Sigmoid colon (tissue), 7 donors: ENCODE measurements around the gene RBFOX2. TPM values are rescaled to one million over a fixed set of nuclear protein-coding genes. Genes with fewer than 3 reads are reported as not detected.

Experiments
- DNase-seq: peaks from one replicate; pipeline ENCODE4 v3.0.0-alpha.2; 2019
- H3K27ac ChIP-seq, 4 donors: fragments of 200-600 bp; sonication (generic); one replicate each; pipeline ENCODE4 v1.5.1; 2016 to 2019; ENCODE audit warnings: mild to moderate bottlenecking in 1 of 4
- H3K27me3 ChIP-seq, 3 donors: fragments of 200-600 bp; sonication (generic); one replicate each; pipeline ENCODE4 v1.5.1; 2019; ENCODE audit warnings: mild to moderate bottlenecking in 1 of 3
- H3K36me3 ChIP-seq, 4 donors: fragments of 200-600 bp; sonication (generic); one replicate each; pipeline ENCODE4 v1.5.1; 2016 to 2019
- H3K4me1 ChIP-seq, 4 donors: fragments of 200-600 bp; sonication (generic); one replicate each; pipeline ENCODE4 v1.5.1; 2017 to 2019
- H3K4me3 ChIP-seq, 4 donors: fragments of 200-600 bp; sonication (generic); one replicate each; pipeline ENCODE4 v1.5.1; 2017 to 2019; ENCODE audit warnings: mild to moderate bottlenecking in 2 of 4, moderate library complexity in 1 of 4
- H3K9me3 ChIP-seq, 4 donors: fragments of 200-600 bp in 3 of 4; sonication (generic) in 3 of 4; one replicate each; pipeline versions ENCODE4 v1.5.1 to v1.6.1; 2013 to 2019
- EP300 ChIP-seq, 4 donors: sonication (generic); formaldehyde crosslinking; IDR thresholded peaks; one replicate each; pipeline ENCODE4 v1.6.1; 2017; ENCODE audit warnings: antibody characterized with exemption in 4 of 4
- POLR2A ChIP-seq, 2 donors: fragments of 450-650 bp; IDR thresholded peaks; one replicate each; pipeline ENCODE4 v1.6.1; 2016; ENCODE audit warnings: antibody characterized with exemption in 2 of 2, mild to moderate bottlenecking in 2 of 2, moderate library complexity in 2 of 2
- POLR2AphosphoS5 ChIP-seq, 4 donors: sonication (generic); formaldehyde crosslinking; IDR thresholded peaks; one replicate each; pipeline ENCODE4 v1.6.1; 2017; ENCODE audit warnings: antibody characterized with exemption in 4 of 4
- WGBS, 2 donors: extraction: QIAGEN DNeasy Blood & Tissue Kit; methylation state at CpG; one replicate each; pipeline ENCODE4 v1.1.7; 2013; 5-methylcytosine and 5-hydroxymethylcytosine counted together
- intact Hi-C: fragments of 100-400 bp; cut with DNase I; formaldehyde crosslinking; loops from one replicate; pipeline ENCODE4 v1.15.1; 2023
- polyA plus RNA-seq, 3 donors: library from polyadenylated mRNA; stranded (reverse); fragments of 200-250 nt; gene quantifications; one replicate each; pipeline ENCODE4 v1.2.3, GENCODE V29; 2013
- total RNA-seq, 4 donors: library from RNA; depleted of rRNA; stranded (reverse); fragments of >200 nt; gene quantifications; one replicate each; pipeline ENCODE4 v1.1.0, GENCODE V29; 2016
- TF ChIP-seq, protein P1 (sequence below), 4 experiments: fragments of 450-650 bp in 3 of 4; fragments of 200-600 bp in 1 of 4; IDR thresholded peaks; one replicate each; pipeline ENCODE4 v1.5.1; 2016 to 2019; ENCODE audit warnings: antibody characterized with exemption in 4 of 4, mild to moderate bottlenecking in 3 of 4, moderate library complexity in 2 of 4
- donor health status: healthy with polysubstance abuse.
- donor health status: Bipolar disorder and iron deficiency.
- donor health status: healthy.

Gene RBFOX2
- total and polyA plus RNA-seq, 7 donors = 11.6 to 164 (median 138) TPM

DNA sequence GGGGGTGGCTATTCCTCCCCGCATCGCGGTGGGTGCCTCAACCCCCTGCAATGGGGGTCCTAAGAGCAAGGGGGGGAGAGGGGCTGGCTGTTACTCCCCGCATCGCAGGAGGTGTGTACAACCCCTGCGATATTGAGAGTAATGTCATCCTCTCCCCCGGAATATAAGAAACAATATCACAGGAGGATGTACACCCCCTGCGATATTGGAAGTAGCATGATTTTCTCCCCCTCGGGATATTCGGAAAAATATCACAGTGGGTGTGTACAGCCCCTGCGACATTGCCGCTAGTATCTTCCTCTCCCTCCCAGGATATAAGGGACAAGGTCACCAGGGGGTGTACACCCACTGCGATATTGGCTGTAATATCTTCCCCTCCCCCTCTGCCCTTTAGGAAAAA is 333.4 kb downstream of the RBFOX2 start:
- Histone ChIP-seq H3K4me1 (no peaks in the 10 kb centered on the region), H3K27ac (no peak overlapping the region), H3K27me3 (no peaks in the 10 kb centered on the region), H3K4me3 (no peak overlapping the region), H3K36me3 (no peaks in the 10 kb centered on the region), H3K9me3 (no peaks in the 10 kb centered on the region)
- intact Hi-C loops = no loop called here
- WGBS, 2 donors = 82 to 86% methylated on average over 13 of the region's 13 CpGs
- DNase-seq = no peak
- TF ChIP-seq POLR2AphosphoS5 (IDR thresholded peaks at IDR 0.05) (no peak), POLR2A (IDR thresholded peaks at IDR 0.05) (no peak), EP300 (IDR thresholded peaks at IDR 0.05) (no peak)
- TF ChIP-seq, protein P1, sequence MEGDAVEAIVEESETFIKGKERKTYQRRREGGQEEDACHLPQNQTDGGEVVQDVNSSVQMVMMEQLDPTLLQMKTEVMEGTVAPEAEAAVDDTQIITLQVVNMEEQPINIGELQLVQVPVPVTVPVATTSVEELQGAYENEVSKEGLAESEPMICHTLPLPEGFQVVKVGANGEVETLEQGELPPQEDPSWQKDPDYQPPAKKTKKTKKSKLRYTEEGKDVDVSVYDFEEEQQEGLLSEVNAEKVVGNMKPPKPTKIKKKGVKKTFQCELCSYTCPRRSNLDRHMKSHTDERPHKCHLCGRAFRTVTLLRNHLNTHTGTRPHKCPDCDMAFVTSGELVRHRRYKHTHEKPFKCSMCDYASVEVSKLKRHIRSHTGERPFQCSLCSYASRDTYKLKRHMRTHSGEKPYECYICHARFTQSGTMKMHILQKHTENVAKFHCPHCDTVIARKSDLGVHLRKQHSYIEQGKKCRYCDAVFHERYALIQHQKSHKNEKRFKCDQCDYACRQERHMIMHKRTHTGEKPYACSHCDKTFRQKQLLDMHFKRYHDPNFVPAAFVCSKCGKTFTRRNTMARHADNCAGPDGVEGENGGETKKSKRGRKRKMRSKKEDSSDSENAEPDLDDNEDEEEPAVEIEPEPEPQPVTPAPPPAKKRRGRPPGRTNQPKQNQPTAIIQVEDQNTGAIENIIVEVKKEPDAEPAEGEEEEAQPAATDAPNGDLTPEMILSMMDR (IDR thresholded peaks at IDR 0.05) = no peak

DNA sequence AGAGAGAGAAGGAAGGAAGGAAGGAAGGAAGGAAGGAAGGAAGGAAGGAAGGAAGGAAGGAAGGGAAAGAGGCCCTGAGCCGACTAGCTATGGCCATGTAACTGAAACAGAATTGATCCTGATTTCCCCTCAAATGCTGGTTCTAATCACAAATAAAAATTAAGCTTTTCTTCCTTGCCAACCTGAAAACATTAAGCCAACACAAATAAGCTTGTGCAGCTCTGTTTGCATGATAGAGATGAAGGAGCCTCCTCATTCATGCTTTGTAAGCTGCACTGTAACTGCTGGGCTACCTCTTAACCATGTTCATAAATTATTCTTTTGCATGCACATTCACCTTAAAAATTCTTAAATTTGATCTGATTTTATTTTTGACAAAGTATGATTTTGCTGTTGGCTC is 338.6 kb downstream of the RBFOX2 start:
- H3K4me3 ChIP-seq = no peak overlapping the region
- no peaks in the 10 kb centered on the region for H3K27me3 ChIP-seq
- 48 to 68% methylated on average over 1 of the region's 1 CpG for WGBS, 2 donors
- H3K27ac ChIP-seq = no peak overlapping the region
- TF ChIP-seq, protein P1 (IDR thresholded peaks at IDR 0.05) = no peak
- no peak for TF ChIP-seq EP300 (IDR thresholded peaks at IDR 0.05)
- no peaks in the 10 kb centered on the region for H3K9me3 ChIP-seq
- H3K36me3 ChIP-seq = no peaks in the 10 kb centered on the region
- no peaks in the 10 kb centered on the region for H3K4me1 ChIP-seq
- no peak for DNase-seq
- intact Hi-C loops = no loop called here

DNA sequence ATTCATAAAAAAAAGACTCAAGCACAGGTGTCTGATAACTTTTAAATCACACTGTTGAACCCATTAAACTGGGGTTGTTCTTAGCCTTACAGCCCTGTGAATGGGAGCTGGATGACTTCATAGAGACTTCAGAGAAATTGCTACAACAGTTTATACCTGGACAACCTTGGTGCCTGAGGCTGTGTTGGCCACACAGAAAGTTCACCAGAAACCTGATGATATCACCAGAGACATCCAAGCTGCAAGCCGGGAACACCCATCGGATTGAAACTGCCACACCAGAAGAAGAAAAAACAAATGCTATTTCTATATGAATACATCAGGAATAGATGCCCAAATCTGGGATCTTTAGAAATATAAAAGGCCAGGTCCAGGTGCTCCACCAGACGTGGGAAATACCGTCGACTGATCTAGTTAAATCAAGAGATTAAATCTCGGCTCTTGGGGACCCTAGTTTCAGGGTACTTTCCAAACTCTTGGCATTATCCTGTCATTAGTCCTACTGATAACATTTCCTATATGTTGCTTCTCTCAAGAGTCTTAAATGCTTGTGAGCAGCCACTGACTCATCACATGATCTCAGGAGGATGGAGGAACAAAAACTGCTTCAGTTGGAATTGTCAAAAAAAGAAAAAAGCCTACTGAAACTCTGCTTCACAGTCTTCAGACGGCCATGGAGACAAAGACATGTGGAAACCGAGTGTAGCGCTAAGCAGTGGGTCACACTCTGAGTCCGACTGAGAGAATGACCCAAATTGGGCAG is 339.5 kb downstream of the RBFOX2 start:
- H3K27me3 ChIP-seq = no peaks in the 10 kb centered on the region
- H3K9me3 ChIP-seq = no peaks in the 10 kb centered on the region
- H3K4me3 ChIP-seq = no peak overlapping the region
- no peaks in the 10 kb centered on the region for H3K36me3 ChIP-seq
- TF ChIP-seq POLR2A (IDR thresholded peaks at IDR 0.05) (no peak), POLR2AphosphoS5 (IDR thresholded peaks at IDR 0.05) (no peak), EP300 (IDR thresholded peaks at IDR 0.05) (no peak)
- TF ChIP-seq, protein P1 (IDR thresholded peaks at IDR 0.05) = no peak
- intact Hi-C loops = no loop called here
- H3K27ac ChIP-seq = no peak overlapping the region
- no peaks in the 10 kb centered on the region for H3K4me1 ChIP-seq
- WGBS, 2 donors = 85 to 89% methylated on average over 10 of the region's 10 CpGs
- no peak for DNase-seq

Other genes with a start within 250 kb of the RBFOX2 start
- 10 to 100 TPM; 20.2 to 48.9 (median 31.2) TPM for gene APOL3, start 131.9 kb upstream of the RBFOX2 start, total RNA-seq
- gene APOL3, start 131.9 kb upstream of the RBFOX2 start, polyA plus RNA-seq = 10 to 100 TPM in 2 of 3 donors, 1 to 10 TPM in 1; 7.4 to 36.9 (median 22.2) TPM
- 10 to 100 TPM in 1 of 4 donors, 1 to 10 TPM in 3; 1.2 to 14.0 (median 5.4) TPM for gene APOL4, start 173.0 kb upstream of the RBFOX2 start, total RNA-seq
- 1 to 10 TPM; 3.2 to 9.3 (median 4.8) TPM for gene APOL4, start 173.0 kb upstream of the RBFOX2 start, polyA plus RNA-seq
- 10 to 100 TPM; 26.8 to 59.5 (median 29.4) TPM for gene APOL2, start 210.7 kb upstream of the RBFOX2 start, total RNA-seq
- 10 to 100 TPM; 18.6 to 45.1 (median 24.3) TPM for gene APOL2, start 210.7 kb upstream of the RBFOX2 start, polyA plus RNA-seq
- gene APOL1, start 224.3 kb upstream of the RBFOX2 start, total RNA-seq = 10 to 100 TPM; 15.0 to 36.0 (median 20.3) TPM
- 10 to 100 TPM in 2 of 3 donors, 1 to 10 TPM in 1; 6.6 to 64.0 (median 11.3) TPM for gene APOL1, start 224.3 kb upstream of the RBFOX2 start, polyA plus RNA-seq